Stimulated activated CD4-positive, alpha-beta T cell treated with anti-CD3 and anti-CD28 coated beads, Interleukin-2, amount 100 ng/mL, for 48 hours (primary cell): ENCODE results near the gene CRACR2A.

Experiments
- DNase-seq, 2 donors: peaks; one replicate each; pipeline ENCODE4 v3.0.0-alpha.2; 2020

CRACR2A gene

DNA sequence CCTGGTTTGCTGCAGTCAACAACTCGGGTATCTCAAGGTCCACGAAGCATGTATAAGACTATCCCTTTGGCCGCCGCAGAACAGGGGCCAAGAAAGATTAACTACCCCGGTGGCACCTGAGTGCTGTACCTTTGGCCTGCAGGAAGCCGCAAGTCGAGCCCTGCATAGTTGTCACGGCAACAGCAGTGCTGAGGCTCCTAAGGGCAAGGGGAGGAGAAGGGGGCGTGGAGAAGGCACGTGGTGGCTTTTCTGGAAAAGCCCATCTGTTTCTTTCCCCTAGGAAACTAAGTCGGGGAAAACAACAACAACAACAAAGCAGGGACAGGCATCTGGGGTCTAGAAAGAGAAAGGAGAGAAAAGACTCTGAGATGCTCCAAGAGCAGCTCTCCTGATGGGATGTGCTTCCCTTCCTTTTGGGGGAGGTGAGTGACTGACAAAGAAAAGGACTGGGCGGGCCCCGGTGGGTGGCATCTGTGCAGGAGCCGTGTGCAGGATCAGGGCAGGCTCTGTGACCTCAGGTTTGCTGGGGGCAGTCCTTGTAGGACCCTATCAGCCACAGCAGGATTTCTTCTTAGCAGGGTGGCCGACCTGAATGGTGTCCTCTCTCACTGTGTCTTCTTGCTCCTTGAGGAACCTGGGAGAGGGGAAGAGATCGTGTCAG lies 138.0 kb downstream of the CRACR2A start:
- DNase-seq, result no peak

DNA sequence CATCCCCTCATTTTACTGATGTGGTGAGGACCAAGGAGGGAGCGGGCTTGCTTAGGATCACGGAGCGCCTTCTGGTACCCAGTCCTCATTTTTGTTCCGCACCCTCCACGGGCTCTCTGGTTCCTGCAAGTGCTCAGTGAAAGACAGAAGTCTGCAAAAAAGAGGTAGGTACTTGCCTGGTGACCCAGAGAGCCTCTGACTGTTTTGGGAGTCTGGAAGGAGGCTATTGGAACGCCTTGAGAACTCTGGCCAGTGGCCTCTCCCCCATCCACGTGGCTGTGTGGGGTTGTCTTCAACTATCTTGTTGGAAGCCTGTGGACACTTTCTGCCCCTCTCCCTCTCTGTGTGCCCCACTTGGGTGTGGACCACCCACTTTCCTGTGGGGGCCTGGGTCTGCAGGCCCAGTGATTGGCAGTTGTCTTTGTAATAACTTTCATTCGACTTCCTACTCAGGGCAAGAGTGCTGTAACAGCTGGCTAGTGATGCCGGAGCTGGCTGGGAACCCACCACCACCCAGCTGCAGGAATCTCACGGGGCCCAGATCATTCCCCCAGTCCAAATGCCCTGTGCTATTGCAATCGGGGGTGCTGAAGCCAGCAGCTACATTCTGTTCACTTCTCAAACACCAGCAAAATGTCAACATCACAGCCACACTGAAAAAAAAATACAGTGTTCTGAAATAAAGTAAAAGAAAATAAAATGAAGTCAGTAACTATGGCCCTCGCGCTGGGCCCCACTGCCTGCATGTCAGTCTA lies 139.1 kb downstream of the CRACR2A start:
- DNase-seq, result no peak

DNA sequence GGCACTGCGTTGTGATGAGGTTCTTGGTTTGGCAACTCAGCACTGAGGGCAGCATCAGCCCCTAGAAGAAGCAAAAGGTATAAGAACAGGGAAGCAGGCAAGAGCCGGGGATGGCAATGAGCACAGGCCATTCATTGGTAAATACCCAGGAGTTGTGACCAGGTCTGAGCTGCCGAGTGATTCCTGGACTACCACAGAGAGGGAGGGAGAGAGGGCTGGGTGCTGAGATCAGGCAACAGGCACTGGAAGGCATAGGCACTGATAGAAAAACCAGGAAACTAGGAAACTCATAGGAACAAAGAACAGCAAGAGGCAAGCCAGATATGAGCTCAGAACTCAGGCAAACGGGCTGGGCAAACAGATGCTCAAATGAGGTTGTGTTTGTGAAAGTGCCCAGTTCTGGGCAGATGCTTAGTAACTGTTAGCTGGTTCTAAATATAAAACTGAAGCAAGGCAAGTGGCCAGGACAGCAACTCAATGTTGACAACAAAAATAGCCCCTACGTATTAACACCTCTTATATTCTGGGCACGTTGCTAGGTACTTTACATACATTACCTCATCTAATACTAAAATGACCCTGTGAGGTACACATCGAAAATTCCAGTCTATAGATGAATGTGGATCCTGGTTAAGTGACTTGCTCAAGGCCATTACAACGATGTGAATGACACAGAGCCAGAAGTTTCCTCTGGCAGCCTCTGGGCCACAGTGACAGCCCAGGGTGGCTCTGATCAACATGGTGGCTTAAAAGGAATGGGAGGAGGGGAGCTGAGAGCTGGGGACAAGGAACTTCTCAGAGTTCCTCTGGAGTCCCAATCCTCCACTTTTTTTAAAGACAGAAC lies 140.8 kb downstream of the CRACR2A start:
- no peak for DNase-seq

DNA sequence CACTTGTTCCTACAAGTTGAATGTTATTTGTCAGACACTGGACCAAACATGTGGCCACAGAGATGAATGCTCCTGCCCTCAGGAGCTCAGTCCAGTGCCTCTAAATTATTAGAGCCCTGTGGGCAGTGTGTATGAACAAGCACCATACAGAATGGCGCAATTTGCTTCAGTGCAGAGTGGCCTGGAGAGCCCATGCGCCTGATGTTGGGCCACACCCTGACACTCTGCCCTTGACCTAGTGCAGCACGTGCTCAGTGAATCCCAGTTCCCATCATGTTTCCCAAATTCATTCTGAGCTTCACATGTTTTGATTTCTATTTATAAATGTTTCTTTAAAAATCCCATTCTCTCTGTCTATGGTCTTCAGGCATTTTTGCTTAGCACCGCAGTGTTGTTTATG lies 145.1 kb downstream of the CRACR2A start:
- DNase-seq, result no peak

DNA sequence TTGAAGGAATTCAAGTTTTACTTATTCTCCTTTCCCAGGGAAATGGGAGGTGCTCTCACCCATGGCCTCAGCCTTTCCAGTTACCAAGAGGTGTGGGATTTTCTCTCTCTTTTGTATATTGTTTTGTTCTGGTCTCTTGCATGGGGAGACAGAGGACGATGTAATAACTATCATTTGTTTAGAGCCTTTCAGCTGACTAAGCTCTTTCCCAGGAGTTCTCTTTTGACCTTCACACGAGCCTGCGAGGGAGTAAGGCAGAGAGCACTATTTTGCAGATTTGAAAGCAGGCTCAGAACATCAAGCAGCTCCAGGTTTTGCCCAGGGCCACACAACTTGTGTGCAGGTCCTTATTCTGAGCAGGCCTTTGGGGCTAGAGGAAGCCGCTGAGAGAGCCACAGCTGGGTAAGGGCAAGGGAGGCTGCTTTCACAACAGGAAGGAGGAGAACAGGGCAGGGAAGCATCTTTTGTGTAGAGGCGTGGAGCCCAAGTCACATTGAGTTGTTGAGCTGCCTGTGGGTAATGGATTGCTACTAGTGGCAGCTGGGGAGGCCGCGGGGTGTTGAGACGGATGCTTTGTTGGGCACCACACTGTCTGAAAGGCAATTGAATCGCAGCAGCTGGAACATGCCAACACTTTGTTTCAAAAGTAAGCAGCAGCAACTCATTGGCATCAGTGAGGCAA lies 145.7 kb downstream of the CRACR2A start:
- DNase-seq, result no peak

DNA sequence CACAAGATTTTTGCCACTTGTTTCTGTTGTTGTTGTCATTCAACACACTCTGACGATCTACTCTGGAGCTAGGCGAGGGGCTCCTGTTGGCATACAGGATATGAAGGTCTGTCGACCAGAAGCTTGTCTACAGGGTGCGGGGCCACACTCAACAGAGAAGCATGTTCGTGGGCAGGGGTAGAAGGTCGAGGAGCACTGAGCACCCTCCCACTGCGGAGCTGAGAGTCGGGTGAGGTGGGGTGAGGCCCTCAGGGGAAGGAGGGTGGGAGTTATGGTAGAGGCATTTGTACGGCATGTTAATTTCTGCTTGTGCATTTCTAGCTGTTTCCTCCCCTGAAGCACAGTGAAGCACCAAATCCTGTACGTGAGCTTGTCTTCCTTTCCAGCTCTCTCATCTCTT lies 146.8 kb downstream of the CRACR2A start:
- DNase-seq, result no peak

DNA sequence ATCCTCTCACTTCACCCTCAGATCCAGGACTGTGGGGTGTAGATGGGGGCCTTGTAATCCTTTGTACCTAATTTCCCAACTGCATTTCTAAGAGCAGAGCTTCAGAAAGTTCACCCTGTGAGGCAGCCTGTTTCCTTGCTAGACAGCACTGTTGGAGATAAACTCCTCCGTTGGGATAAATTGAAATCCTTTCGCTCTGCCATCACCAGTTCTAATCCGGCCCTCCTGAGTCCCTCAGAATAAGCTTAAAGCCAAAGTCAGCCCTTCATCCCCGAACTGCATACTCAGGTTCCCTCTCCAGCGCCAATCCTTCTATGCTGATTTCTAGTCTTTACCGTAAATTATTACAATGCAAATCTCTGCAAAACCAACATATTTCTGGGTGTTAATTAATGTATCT lies 147.2 kb downstream of the CRACR2A start:
- DNase-seq, result no peak

DNA sequence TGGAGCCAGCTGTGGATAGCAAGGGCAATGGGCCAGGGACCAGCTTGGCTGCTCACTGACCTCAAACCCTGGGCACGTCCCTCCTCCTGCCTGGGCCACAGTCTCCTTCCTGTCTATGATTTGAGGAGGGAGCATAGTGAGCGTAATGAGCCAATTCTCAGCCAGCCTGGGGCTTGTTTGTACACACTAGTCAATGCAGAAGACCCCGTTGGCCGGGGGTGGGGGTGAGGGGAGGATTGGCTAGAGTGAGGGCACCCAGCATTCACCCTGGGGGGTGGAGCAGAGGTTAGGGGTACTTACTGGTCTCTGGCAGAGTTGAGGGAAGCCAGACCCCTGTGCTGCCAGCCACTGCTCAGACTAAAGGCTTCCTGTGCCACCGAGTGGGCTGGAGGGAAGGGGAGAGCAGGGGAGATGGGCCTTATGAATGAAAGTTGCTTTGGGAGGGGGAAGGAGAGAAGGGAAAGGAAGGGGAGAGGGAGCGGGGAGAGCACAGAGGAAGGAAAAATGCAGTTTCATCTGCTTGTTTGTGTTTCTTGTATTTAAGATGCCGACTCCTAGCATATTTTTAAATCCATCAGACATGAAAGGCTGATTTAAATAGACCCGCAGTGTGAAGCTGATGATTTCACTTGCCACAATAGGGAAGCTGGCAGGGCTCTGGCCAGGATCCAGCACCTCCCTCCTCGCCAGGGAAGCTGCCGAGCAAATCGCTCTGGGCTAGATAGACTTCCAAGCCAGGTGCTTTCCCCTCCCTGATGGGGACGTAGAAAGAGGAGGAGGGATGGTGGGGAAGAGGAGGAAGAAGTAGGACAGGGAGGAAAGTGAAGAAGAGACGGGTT lies 147.9 kb downstream of the CRACR2A start:
- no peak for DNase-seq

DNA sequence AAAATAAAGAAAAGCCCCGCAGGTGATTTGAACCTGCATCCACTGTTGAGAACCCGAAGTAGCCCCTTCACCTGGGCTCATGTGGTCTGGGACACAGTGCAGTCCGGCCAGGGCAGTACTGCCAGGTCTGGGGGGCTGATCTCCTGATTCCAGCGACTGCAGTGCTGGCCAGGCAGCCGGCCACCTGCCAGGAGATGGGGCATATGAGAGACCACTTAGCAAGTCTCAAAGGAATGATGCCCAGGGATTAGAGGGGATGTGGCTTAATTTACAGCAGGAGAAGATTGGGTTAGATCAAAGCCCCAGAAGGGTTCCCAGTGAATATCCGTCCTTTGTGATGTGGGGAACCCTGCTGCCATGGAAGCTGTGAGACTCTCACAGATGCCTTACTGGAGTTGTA lies 148.6 kb downstream of the CRACR2A start:
- no peak for DNase-seq

DNA sequence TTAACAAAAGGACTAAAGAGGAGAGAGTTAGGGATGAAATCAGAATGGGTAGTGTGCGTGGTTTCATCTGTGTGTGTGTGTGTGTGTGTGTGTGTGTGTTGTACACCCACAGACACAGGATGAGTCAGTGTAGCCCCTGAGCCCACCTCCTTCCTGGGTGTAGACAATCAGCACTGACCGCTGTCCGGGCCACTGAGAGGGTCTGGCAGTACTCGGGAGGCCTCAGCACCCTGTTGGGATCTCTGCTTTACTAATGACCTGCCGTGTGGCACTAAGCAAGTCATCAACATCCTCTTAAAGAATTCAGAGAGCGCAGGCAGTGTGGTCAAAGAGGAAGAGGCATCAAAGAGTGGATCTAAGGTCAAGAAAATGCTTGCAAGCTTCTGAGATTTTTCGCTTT lies 149.3 kb downstream of the CRACR2A start:
- DNase-seq, result no peak

DNA sequence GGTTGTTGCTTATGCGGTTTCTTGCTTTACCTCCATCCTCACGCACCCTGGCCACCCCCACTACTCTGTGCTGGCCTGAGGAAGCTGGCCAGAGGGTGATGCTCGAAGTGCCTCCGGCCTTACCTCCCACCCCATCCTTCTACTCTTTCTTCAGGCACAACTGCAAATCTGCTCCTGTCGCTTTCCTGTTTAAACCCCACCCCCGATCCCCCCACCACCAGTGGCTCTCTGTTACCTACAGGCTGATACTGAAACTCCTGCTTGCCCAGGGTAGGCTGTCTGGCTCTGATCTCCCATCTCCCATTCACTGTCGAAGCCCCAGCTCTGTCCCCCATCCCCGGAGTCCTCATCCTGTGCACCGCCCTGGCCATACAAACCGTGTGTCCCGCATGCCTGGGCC lies 150.4 kb downstream of the CRACR2A start:
- DNase-seq, result no peak

DNA sequence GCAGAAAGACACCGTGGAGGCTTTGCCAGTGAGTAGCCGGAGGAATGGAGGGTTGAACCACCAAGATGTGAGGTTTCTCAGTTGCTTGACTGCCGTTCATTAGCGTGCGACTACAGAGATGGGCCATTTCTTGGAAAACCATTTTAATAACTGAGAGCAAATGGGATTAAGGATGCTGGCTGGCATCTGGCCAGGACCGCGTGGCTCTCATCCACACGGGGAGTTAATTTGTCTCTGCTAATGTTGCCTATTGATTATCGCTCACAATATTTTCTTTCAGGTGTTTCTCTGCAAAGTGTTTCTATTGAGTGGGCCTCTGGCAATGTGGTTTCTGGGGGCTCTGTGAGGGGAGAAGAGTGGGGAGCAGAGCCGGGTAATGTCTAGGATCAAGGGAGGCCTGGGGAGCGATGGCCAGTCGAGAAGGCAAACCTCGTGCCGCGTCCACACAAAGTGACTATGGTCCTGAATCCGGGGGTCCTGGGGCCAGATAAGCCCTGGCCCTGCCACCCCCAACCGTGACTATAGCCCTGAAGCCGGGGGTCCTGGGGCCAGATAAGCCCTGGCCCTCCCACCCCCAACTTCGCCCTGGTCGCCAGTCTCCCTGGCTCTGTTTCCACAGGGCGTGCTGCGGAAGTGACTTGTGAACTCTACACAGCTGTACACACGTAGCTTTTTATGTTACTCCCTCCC lies 151.3 kb downstream of the CRACR2A start:
- no peak for DNase-seq

DNA sequence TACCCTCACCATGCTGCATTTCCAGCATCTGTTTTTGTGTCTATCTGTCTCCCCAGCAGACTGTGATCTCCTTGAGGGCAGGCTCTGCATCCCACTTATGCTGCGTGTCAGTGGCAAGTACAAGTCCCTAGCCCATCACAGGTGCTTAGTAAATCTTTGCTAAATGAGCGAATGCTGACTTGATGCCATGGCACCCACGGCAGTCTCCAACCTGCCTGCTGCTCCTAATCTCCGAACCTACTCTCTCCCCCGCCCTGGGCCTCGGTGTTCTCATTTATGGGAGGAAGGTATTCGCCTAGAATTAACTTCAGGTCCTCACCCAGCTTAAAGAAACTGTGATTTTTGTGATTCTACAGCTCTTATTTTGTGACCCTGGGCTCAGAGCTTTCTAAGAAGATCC lies 152.0 kb downstream of the CRACR2A start:
- no peak for DNase-seq

DNA sequence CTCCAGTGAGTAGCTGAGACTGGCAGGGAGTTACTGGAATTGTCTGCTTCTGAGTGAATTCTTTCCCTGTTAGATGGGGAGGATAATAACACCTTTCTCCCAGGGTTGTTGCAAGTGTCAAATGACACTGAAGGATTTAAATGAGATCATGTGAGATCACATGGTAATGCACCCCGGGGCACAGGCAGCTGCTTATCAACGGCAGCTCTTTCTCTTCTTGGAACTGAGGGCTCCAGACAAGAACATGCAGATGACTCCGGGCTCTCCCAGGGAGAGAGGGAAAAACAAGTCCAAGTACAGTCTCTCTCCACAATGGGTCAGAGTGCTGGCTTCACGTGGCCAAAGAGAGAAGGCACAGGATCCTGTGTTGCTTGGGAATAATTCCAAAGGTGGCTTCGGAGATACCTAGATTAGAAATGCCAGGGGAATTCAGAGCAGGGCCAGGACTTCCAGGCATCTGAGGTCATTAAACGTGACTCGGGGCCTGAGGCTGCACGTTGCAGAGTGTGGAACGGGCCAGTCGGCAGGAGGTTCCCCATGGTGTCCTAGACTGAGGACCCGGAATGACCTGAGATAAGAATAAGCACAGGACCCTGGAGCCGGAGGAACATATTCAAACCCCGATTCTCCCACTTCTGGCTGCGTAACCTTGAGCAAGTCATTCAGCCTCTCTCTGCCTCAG lies 152.7 kb downstream of the CRACR2A start:
- no peak for DNase-seq

DNA sequence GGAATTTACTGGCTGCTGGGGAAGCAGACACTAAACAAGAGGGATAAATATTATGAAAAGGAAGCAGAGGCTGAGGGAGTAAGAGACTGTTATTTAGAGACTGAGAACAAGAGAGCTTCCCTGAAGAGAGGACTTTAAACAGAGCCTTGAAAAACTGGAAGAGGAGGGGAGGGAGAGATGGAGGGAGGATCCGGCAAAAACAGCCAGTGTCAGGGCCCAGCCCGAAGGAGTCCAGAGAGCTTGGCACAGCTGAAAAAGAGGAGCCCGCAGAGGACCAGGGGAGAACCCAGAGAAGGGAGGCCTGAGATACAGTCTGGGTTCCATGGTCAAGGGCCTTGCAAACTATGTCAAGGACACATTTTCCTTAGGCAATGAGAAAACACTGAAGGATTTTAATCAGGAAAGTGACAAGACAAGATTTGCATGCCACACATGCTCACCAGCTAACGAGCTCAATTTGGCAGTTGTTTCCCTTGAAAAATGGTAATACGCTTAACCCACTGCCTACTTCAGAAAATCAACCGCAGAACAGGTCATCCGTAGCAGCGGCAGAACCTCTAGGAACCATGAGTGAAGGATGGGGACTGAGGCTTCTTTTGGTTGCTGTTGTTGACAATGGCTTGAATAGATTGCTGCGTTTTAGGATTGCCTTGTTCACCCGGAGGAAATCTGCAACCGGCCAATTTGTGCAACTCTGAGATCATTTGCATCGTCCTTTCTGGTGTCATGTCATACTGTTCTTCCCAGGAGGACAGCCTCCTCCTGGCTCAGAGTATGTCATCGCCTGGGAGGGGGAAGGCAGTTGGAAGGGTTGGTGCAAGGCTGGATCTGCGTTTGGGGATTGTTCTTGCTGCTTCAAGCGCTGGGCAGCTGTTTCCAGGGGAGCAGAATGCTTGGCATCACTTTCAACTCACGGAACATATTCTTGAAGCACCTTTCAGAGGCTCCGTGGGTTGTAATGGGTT lies 153.7 kb downstream of the CRACR2A start:
- no peak for DNase-seq

DNA sequence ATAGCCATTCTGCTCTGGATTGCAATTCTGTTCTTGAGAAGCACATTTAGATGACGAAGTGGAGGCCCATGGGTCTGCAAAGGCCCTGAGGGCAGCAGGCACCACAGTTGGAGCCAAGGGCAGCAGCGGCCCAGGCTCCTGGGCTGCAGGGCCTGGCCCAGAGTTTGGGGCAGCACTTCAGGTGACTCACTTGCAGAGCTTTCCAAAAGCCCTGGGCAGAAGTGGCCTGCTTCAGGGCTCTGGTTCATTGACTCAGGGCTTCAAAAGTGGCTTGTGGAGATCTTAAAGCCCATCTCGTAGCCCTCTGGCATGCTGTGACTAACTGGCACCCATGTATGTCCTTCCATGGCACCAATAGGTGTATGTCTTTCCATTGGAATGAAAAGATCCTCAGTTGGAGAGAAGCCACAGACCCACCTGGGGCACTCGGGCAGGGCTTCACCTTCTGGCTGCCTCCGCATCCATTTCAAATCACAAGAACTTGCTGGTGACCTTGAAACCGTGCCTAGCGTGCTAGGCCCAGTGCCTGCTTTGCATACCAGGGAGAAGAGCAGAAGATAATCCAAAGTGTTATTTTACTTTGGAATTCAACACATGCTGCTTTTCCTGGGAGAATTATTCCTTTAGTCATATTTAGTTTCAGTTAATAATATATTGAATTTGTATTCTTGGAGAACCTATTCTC lies 155.2 kb downstream of the CRACR2A start:
- no peak for DNase-seq

DNA sequence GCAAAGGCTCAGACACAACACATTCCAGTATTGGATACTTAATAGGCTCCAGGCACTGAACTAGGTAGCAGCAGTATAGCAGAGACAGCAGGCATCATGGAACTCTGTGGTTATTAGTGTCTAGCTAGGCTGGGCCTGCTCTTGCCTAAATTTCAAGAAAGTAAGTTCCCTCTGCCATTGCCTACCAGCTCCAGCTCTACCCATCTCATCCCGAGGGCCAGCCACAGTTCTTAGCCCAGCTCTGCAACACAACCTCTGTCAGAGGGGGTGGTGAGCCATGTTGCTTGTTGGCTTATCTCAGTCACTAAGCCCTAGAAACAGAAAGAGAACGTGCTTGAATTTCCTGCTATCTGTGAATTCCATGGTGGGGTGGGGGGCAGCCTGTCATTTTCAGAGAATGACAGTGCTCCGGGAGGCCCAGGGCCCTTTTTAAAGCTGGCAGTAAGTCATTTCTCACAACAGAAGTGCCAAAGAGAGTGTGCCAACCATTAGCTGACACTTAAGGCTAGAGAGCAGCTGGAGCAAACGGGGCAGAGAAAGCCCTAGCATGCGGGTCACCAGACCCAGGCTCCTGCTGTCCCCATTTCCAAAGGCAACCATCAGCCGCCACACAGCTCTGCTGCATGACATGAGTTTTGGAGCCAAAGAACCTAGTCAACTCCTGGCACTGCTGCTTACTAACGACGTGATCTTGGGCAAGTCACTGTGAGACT lies 156.1 kb downstream of the CRACR2A start:
- DNase-seq, result no peak

DNA sequence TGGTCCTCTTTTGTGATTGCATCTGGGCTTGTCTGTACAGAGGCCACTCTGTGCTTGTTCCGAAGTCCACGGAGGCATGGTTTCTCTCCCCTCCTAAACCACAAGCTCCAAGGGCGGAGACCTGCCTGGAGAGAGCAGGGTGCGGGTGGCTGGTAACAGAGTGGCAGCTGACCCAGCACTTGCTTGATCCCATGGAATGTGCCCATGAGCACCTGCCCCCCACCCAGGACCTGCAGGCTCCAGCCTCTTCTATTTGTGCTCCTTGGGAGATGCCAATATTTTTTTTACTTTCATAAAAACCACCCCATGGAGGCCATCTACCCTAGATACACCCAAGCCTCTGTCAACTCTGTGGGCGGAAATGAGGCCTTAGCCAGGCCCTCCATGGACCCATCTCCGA lies 157.2 kb downstream of the CRACR2A start:
- no peak for DNase-seq

DNA sequence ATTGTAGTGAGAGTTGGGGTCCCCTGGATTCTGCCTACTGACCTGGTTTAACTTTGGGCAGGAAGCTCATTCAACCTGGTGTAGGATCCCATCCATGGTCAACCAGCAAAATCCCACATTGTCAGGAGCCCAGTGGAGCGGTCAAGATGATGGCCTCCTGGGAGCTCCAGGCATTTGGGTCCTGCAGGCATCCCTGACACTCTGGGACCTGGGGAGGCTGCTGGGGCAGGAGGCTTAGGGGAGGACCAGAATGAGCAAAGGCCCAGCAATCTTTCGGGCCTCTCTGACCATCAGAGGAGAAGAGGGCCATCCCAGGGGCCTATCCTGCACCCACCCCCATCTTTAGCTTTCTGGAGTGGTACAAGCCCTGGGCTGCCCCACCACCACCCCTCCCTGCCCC lies 157.9 kb downstream of the CRACR2A start:
- no peak for DNase-seq
